Natural killer cell (primary cell): ENCODE results near the gene GPR180. TPM values are rescaled to one million over a fixed set of nuclear protein-coding genes. Genes with fewer than 3 reads are reported as not detected.

Experiments used
- ATAC-seq, 3 donors: fragments of 150-1000 bp in 2 of 3; fragments of 200-7000 bp in 1 of 3; cut with Tn5 transposase; 1 replicate in 1 of 3; 2 replicates in 2 of 3; pipeline ENCODE4 v1.10.0; 2021; ENCODE audit warnings: mild to moderate bottlenecking in 2 of 3, moderate library complexity in 2 of 3
- DNase-seq, 2 donors: peaks; one replicate each; pipeline versions ENCODE4 v3.0.0 to v3.0.0-alpha.2; 2013 to 2021; ENCODE audit warnings: mixed read lengths in 1 of 2
- H3K27ac ChIP-seq: one replicate; pipeline ENCODE4 v1.5.1; 2013; ENCODE audit warnings: mild to moderate bottlenecking, low read length
- H3K27me3 ChIP-seq: one replicate; pipeline ENCODE4 v1.6.1; 2013; ENCODE audit warnings: low read length; ENCODE audit not compliant: control insufficient read depth, insufficient read depth
- H3K36me3 ChIP-seq: one replicate; pipeline ENCODE4 v1.6.1; 2013; ENCODE audit warnings: low read length; ENCODE audit not compliant: control insufficient read depth, insufficient read depth
- H3K4me1 ChIP-seq: one replicate; pipeline ENCODE4 v1.6.1; 2013; ENCODE audit warnings: low read length; ENCODE audit not compliant: control insufficient read depth, insufficient read depth
- H3K4me3 ChIP-seq: one replicate; pipeline ENCODE4 v1.5.1; 2013; ENCODE audit warnings: low read length
- H3K9me3 ChIP-seq: one replicate; pipeline ENCODE4 v1.6.1; 2013; ENCODE audit warnings: low read length; ENCODE audit not compliant: control insufficient read depth, insufficient read depth
- H3K27ac Mint-ChIP-seq, 2 donors: one replicate each; pipeline ENCODE4 v1.8.0; 2022; ENCODE audit warnings: mild to moderate bottlenecking in 2 of 2, mixed read lengths in 2 of 2, moderate library complexity in 1 of 2
- H3K27me3 Mint-ChIP-seq, 2 donors: one replicate each; pipeline ENCODE4 v1.8.0; 2022; ENCODE audit warnings: low read depth in 2 of 2, mixed read lengths in 2 of 2
- H3K36me3 Mint-ChIP-seq: one replicate; pipeline ENCODE4 v1.8.0; 2022; ENCODE audit warnings: mixed read lengths
- H3K4me1 Mint-ChIP-seq, 2 donors: one replicate each; pipeline ENCODE4 v1.8.0; 2022; ENCODE audit warnings: mixed read lengths in 2 of 2
- H3K4me3 Mint-ChIP-seq: one replicate; pipeline ENCODE4 v1.8.0; 2022; ENCODE audit warnings: mild to moderate bottlenecking, moderate library complexity, mixed read lengths
- H3K9me3 Mint-ChIP-seq, 2 donors: one replicate each; pipeline ENCODE4 v1.8.0; 2022; ENCODE audit warnings: mixed read lengths in 2 of 2
- WGBS: methylation state at CpG from one replicate; pipeline ENCODE4 v1.1.7; 2013; ENCODE audit warnings: missing lambda C conversion rate; ENCODE audit not compliant: insufficient coverage; 5-methylcytosine and 5-hydroxymethylcytosine counted together
- intact Hi-C: fragments of 100-400 bp; cut with micrococcal nuclease; formaldehyde crosslinking; loops from one replicate; pipeline ENCODE4 v1.14.2; 2022
- total RNA-seq, 4 donors: library from RNA; stranded (reverse); fragments of 120-200 nt in 1 of 4; gene quantifications; one replicate each; pipeline versions ENCODE4 v1.2.3 to v1.2.4, GENCODE V29; 2013 to 2022
- TF ChIP-seq, protein P1 (sequence below): fragments of 200-600 bp; IDR thresholded peaks from one replicate; pipeline ENCODE4 v1.8.0; 2022; ENCODE audit warnings: antibody characterized with exemption

GPR180 gene
- total RNA-seq, 3 donors from 2014 or later (not counting 1 experiment from before 2014, with no cell fraction given) = 2.0 to 2.9 (median 2.7) TPM

DNA sequence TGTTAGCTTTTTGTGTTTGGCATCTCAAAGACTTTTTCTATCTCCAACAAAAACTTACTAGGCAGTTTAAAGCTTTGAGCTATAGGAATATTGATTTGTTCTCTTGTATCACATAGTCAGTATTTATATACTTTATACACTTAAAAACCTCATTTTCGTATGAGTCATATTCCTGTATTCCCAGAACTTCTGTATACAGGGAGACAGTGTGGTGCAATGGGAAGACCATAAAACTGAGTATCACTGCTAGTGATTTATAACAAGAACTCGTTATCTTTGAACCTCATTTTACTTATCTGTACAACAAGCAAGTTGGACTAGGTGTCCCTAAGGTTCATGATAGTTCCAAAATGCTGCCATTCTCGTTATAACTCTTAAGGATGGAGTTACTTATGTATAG is 6.3 kb downstream of the GPR180 start:
- peaks cover 11 to 17% of the 10 kb centered on the region in 2 donors for H3K4me1 Mint-ChIP-seq
- no peak overlapping the region for H3K4me3 Mint-ChIP-seq
- ATAC-seq (no peak), DNase-seq (no peak)
- Histone ChIP-seq H3K27me3 (no peaks in the 10 kb centered on the region), H3K9me3 (no peaks in the 10 kb centered on the region), H3K27ac (no peak overlapping the region), H3K36me3 (peaks cover 13% of the 10 kb centered on the region), H3K4me1 (no peaks in the 10 kb centered on the region), H3K4me3 (no peak overlapping the region)
- intact Hi-C loops = no loop called here
- TF ChIP-seq, protein P1, sequence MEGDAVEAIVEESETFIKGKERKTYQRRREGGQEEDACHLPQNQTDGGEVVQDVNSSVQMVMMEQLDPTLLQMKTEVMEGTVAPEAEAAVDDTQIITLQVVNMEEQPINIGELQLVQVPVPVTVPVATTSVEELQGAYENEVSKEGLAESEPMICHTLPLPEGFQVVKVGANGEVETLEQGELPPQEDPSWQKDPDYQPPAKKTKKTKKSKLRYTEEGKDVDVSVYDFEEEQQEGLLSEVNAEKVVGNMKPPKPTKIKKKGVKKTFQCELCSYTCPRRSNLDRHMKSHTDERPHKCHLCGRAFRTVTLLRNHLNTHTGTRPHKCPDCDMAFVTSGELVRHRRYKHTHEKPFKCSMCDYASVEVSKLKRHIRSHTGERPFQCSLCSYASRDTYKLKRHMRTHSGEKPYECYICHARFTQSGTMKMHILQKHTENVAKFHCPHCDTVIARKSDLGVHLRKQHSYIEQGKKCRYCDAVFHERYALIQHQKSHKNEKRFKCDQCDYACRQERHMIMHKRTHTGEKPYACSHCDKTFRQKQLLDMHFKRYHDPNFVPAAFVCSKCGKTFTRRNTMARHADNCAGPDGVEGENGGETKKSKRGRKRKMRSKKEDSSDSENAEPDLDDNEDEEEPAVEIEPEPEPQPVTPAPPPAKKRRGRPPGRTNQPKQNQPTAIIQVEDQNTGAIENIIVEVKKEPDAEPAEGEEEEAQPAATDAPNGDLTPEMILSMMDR = no peak
- H3K27me3 Mint-ChIP-seq = no peaks in the 10 kb centered on the region
- H3K9me3 Mint-ChIP-seq = no peaks in the 10 kb centered on the region
- WGBS = 100% methylated on average over 1 of the region's 3 CpGs
- no peak overlapping the region for H3K27ac Mint-ChIP-seq
- H3K36me3 Mint-ChIP-seq = peaks cover 11% of the 10 kb centered on the region

DNA sequence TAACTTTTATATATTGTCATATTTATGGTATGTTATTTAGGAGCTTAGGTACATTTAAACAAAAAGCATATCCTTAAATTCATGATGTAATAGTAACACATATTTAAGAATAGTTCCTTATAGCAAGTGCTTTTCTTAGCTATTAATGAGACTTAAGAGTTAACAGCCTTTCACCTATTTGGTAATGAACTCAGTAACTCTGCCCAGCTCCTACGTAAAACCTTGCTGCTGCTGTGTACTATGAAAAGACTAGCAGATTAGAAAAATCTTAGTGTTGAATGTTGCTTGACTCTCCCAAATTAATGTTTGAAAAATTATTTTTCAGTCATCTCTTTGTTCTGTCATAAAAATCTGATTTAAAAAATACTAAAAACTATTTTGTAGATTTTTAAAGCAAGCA is 6.9 kb downstream of the GPR180 start:
- Mint-ChIP-seq H3K4me3 (no peak overlapping the region), H3K27me3 (no peaks in the 10 kb centered on the region), H3K36me3 (peaks cover 11% of the 10 kb centered on the region), H3K27ac (no peak overlapping the region), H3K4me1 (peaks cover 8 to 13% of the 10 kb centered on the region in 2 donors), H3K9me3 (no peaks in the 10 kb centered on the region)
- Histone ChIP-seq H3K4me1 (no peaks in the 10 kb centered on the region), H3K27ac (no peak overlapping the region), H3K36me3 (peaks cover 14% of the 10 kb centered on the region), H3K9me3 (no peaks in the 10 kb centered on the region), H3K27me3 (no peaks in the 10 kb centered on the region), H3K4me3 (no peak overlapping the region)
- TF ChIP-seq, protein P1 = no peak
- WGBS = 100% methylated on average over 1 of the region's 1 CpG
- ATAC-seq (no peak), DNase-seq (no peak)
- intact Hi-C loops = no loop called here

DNA sequence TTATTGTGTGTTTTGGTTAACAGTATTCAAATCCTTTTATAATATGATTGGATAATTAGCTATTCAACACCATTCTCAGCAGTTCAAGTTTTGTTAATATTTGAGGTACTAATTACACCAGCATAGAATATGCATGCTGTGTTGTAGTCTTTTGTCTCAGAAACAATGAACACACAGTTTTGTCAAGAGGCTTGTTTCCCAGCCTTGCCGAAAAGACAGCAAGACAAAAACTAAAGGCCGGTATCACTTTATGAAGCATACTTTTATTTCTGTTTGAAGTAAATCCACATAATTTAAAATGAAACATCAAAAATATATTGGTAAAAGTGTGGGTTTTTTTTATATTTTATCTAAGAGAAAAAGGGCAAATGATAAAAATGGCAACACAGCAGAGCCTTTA is 7.5 kb downstream of the GPR180 start:
- DNase-seq (no peak), ATAC-seq (no peak)
- H3K9me3 ChIP-seq = no peaks in the 10 kb centered on the region
- Mint-ChIP-seq H3K4me1 (peaks cover 8 to 13% of the 10 kb centered on the region in 2 donors), H3K36me3 (peaks cover 11% of the 10 kb centered on the region), H3K27ac (no peak overlapping the region), H3K4me3 (no peak overlapping the region), H3K9me3 (no peaks in the 10 kb centered on the region), H3K27me3 (no peaks in the 10 kb centered on the region)
- H3K27me3 ChIP-seq = no peaks in the 10 kb centered on the region
- no peak overlapping the region for H3K27ac ChIP-seq
- TF ChIP-seq, protein P1 = no peak
- H3K4me1 ChIP-seq = no peaks in the 10 kb centered on the region
- peaks cover 14% of the 10 kb centered on the region for H3K36me3 ChIP-seq
- H3K4me3 ChIP-seq = no peak overlapping the region
- 100% methylated on average over 1 of the region's 2 CpGs for WGBS
- intact Hi-C loops = no loop called here

DNA sequence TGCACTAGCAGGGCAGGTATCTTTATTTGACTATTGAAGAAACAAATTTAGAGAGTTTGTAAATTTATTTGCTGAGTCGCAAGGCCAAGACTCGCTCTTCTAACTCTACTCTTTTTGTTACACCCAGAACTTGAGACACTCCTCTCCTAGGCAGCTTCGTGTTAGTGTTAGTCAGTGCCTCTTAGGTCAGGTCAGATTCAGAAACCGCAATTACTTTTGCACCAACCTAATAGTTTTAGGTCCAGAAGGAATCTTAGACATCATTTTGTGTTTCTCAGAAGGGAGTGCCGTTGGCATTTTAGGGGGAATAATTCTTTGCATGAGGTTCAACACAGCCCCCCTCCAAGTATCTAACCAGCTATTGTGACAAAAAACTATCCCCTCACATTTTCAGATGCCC is 8.8 kb downstream of the GPR180 start:
- no peak overlapping the region for H3K4me3 ChIP-seq
- ATAC-seq (no peak), DNase-seq (no peak)
- TF ChIP-seq, protein P1 = no peak
- no peaks in the 10 kb centered on the region for H3K4me1 ChIP-seq
- H3K9me3 ChIP-seq = no peaks in the 10 kb centered on the region
- H3K27me3 Mint-ChIP-seq = no peaks in the 10 kb centered on the region
- H3K27ac ChIP-seq = no peak overlapping the region
- no peak overlapping the region for H3K27ac Mint-ChIP-seq
- no peak overlapping the region for H3K4me3 Mint-ChIP-seq
- H3K36me3 Mint-ChIP-seq = peaks cover 11% of the 10 kb centered on the region
- H3K27me3 ChIP-seq = no peaks in the 10 kb centered on the region
- no peaks in the 10 kb centered on the region for H3K9me3 Mint-ChIP-seq
- intact Hi-C loops = no loop called here
- H3K4me1 Mint-ChIP-seq = peaks cover 8 to 13% of the 10 kb centered on the region in 2 donors
- peaks cover 19% of the 10 kb centered on the region for H3K36me3 ChIP-seq
- 100% methylated on average over 4 of the region's 5 CpGs for WGBS
